ENCODE data around the gene INCA1. TPM values are rescaled to one million over a fixed set of nuclear protein-coding genes. Genes with fewer than 3 reads are reported as not detected.
A peak's percentile ranks its signal among the peaks of the same experiment; 100 is the strongest.

The INCA1 gene
- polyA plus RNA-seq, 1 of the 3 experiments (the other 2 are of a cell fraction): 1.2 TPM

- Histone ChIP-seq H3K9me2 (no peaks in the 10 kb centered on the region), H2AFZ (ENCODE audit: low read depth) (peak overlapping the region; percentile 90), H3K4me1 (ENCODE audit: control insufficient read depth in 1 of 2, insufficient read depth in 2 of 2, low read depth in 1 of 2, low read length in 1 of 2) (peaks cover 7 to 18% of the 10 kb centered on the region in 2 experiments; a peak in 2 of 4 replicates), H3K9me3 (no peaks in the 10 kb centered on the region), H3K27ac (ENCODE audit: low read depth in 2 of 2, low read length in 1 of 2) (peak overlapping the region; percentile 9 to 18; a peak in 1 of 4 replicates), H3K4me3 (ENCODE audit: low read depth in 2 of 2, low read length in 1 of 2) (peak overlapping the region; percentile 83 to 96), H3K79me2 (ENCODE audit: insufficient read depth) (peaks cover 3% of the 10 kb centered on the region; the same call in 1 of the 2 replicates), H3K9ac (peak overlapping the region; percentile 75), H3F3A (replicated peaks; ENCODE audit: insufficient read depth) (peaks cover 4% of the 10 kb centered on the region), H4K20me1 (ENCODE audit: insufficient read depth) (no peaks in the 10 kb centered on the region), H3K36me3 (replicated peaks in 1 of 2; ENCODE audit: control insufficient read depth in 1 of 2, insufficient read depth in 2 of 2, low read length in 1 of 2) (peaks cover 0 to 9% of the 10 kb centered on the region in 2 experiments), H3K27me3 (ENCODE audit: insufficient read depth) (no peaks in the 10 kb centered on the region), H3K4me2 (peak overlapping the region; percentile 92)
- DNase-seq: no peak
- TF ChIP-seq USF1 (IDR thresholded peaks at IDR 0.05; ENCODE audit: borderline replicate concordance, low read depth): no peak
- no peak for TF ChIP-seq ZBTB33 (IDR thresholded peaks at IDR 0.05; ENCODE audit: borderline replicate concordance, low read depth)
- no peak for TF ChIP-seq IRF3 (IDR thresholded peaks at IDR 0.05; ENCODE audit: low read depth, low read length)
- no peak for TF ChIP-seq PBX3 (IDR thresholded peaks at IDR 0.05)
- no peak for TF ChIP-seq MXI1 (IDR thresholded peaks at IDR 0.05; ENCODE audit: low read depth, low read length)
- no peak for TF ChIP-seq RFX5 (IDR thresholded peaks at IDR 0.05; ENCODE audit: low read length)
- TF ChIP-seq JUND (IDR thresholded peaks at IDR 0.05): no peak
- TF ChIP-seq CHD2 (IDR thresholded peaks at IDR 0.05; ENCODE audit: low read length, partially characterized antibody): no peak
- no peak for TF ChIP-seq NRF1 (IDR thresholded peaks at IDR 0.05; ENCODE audit: low read depth, low read length)
- TF ChIP-seq GATA2 (CRISPR knock-in tag; IDR thresholded peaks at IDR 0.05): no peak
- TF ChIP-seq EZH2phosphoT487 (IDR thresholded peaks at IDR 0.05; ENCODE audit: borderline replicate concordance, low read depth): no peak
- no peak for TF ChIP-seq REST (IDR thresholded peaks at IDR 0.05; ENCODE audit: low read depth, low read length)
- TF ChIP-seq SIN3A (IDR thresholded peaks at IDR 0.05; ENCODE audit: borderline replicate concordance, low read depth, low read length): no peak
- no peak for TF ChIP-seq RXRA (IDR thresholded peaks at IDR 0.05; ENCODE audit: borderline replicate concordance, low read depth)
- WGBS (ENCODE audit: low lambda C conversion rate): 85% methylated on average over 5 of the region's 5 CpGs
- ChIA-PET POLR2A (interaction anchor here (0.9 to 1.4 kb wide), 3 partner anchors 8 to 39 kb away, joined by 3 to 5 read pairs (median 4); partner anchors contain the start of gene SPAG7), CTCF (interaction anchor here (0.9 to 5.7 kb wide), 18 partner anchors 8 to 197 kb away, joined by 3 to 54 read pairs (median 6); partner anchors contain the start of genes ENO3, GP1BA, INCA1 and KIF1C)
Observed at GRCh38 chr17:4986403-4986802, 10.9 kb downstream of the INCA1 start.
